Measurements from ENCODE around the gene GTF3C1.

- TF ChIP-seq POLR2A (IDR thresholded peaks at IDR 0.05) (no peak), CTCF (IDR thresholded peaks at IDR 0.05) (no peak)
These were observed 46.1 kb downstream of the GTF3C1 start for GRCh38 chr16:27503662-27504061.
